ENCODE measurements around the gene ATAD5. TPM values are rescaled to one million over a fixed set of nuclear protein-coding genes. Genes with fewer than 3 reads are reported as not detected.
A peak's percentile ranks its signal among the peaks of the same experiment; 100 is the strongest.
"Not testable (repeated sequence)": the region's sequence is repeated elsewhere in the genome, so short reads cannot be mapped to it uniquely, and the experiment has no call there.

ATAD5 gene
- total RNA-seq, 1 donor from 2014 or later: 1.6 TPM

DNA sequence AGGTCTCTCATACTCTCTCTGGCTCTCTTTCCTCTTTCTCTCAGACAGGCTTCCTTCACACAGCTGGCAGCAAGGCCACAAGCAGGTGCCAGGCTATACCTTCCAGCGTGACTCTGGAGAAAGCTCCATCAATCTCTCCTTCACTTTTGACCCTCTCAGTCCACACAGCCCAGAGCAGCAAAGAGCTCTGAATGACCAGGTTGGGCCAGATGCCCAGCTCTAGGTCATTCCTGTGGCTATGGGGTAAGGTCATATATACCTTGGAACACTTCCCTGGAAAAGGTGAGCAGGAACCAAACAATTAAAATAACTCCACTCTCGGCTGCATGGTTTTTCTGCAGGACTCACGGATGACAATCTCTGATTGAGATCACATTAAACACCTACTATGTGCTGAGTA is 98.7 kb downstream of the ATAD5 start:
- H3K27ac ChIP-seq: no peak overlapping the region
- no peak for DNase-seq
- no peaks in the 10 kb centered on the region for H3K4me1 ChIP-seq
- peaks cover 15% of the 10 kb centered on the region for H3K36me3 ChIP-seq
- intact Hi-C loops (cut with DNase I): no loop called here
- TF ChIP-seq, protein P1, sequence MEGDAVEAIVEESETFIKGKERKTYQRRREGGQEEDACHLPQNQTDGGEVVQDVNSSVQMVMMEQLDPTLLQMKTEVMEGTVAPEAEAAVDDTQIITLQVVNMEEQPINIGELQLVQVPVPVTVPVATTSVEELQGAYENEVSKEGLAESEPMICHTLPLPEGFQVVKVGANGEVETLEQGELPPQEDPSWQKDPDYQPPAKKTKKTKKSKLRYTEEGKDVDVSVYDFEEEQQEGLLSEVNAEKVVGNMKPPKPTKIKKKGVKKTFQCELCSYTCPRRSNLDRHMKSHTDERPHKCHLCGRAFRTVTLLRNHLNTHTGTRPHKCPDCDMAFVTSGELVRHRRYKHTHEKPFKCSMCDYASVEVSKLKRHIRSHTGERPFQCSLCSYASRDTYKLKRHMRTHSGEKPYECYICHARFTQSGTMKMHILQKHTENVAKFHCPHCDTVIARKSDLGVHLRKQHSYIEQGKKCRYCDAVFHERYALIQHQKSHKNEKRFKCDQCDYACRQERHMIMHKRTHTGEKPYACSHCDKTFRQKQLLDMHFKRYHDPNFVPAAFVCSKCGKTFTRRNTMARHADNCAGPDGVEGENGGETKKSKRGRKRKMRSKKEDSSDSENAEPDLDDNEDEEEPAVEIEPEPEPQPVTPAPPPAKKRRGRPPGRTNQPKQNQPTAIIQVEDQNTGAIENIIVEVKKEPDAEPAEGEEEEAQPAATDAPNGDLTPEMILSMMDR (IDR thresholded peaks at IDR 0.05): no peak
- no peaks in the 10 kb centered on the region for H3K27me3 ChIP-seq (ENCODE audit: low read depth)
- H3K4me3 ChIP-seq: no peak overlapping the region
- ATAC-seq: no peak
- H3K9me3 ChIP-seq: no peaks in the 10 kb centered on the region

DNA sequence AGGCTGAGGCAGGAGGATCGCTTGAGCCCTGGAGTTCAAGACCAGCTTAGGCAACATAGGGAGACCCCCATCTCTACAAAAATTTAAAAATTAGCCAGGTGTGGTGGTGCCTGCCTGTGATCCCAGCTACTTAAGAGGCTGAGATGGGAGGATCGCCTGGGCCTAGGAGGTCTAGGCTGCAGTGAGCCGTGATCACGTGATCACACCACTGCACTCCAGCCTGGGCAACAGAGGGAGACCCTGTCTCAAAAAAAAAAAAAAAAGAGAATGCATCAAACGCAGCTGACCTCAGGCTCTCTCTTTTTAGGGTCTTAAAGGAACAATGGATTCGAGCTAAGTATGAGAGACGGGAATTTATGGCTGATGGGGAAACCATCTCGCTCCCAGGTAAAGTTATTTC is 99.8 kb downstream of the ATAD5 start:
- H3K27me3 ChIP-seq (ENCODE audit: low read depth); H3K27ac ChIP-seq; H3K4me3 ChIP-seq; H3K4me1 ChIP-seq; H3K9me3 ChIP-seq; DNase-seq; intact Hi-C loops (cut with DNase I); ATAC-seq: not testable (repeated sequence)
- H3K36me3 ChIP-seq: peaks cover 15% of the 10 kb centered on the region

DNA sequence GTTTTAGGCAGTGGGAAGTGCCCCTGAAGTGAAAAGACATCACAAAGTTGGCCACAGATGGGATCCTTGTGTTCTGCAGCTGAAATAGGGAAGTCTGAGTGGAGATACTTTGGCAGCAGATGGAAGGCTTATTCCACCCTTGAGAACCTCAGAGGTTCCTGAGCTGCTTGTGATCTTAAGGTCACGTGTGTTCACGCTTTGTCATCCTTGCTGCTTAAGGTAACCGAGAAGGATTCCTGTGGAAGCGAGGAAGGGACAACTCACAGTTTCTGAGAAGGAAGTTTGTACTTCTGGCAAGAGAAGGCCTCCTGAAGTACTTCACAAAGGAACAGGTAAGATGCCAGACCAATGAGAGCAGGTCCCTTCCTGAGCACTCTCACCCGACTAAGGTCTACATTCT is 102.2 kb downstream of the ATAD5 start:
- Histone ChIP-seq H3K36me3 (peaks cover 15% of the 10 kb centered on the region), H3K27ac (peak overlapping the region; percentile 24), H3K27me3 (ENCODE audit: low read depth) (no peaks in the 10 kb centered on the region), H3K4me3 (no peak overlapping the region), H3K4me1 (peaks cover 7% of the 10 kb centered on the region), H3K9me3 (no peaks in the 10 kb centered on the region)
- intact Hi-C loops (cut with DNase I): no loop called here
- DNase-seq (no peak), ATAC-seq (peak; percentile 75 to 84)
- TF ChIP-seq, protein P1 (IDR thresholded peaks at IDR 0.05): no peak

DNA sequence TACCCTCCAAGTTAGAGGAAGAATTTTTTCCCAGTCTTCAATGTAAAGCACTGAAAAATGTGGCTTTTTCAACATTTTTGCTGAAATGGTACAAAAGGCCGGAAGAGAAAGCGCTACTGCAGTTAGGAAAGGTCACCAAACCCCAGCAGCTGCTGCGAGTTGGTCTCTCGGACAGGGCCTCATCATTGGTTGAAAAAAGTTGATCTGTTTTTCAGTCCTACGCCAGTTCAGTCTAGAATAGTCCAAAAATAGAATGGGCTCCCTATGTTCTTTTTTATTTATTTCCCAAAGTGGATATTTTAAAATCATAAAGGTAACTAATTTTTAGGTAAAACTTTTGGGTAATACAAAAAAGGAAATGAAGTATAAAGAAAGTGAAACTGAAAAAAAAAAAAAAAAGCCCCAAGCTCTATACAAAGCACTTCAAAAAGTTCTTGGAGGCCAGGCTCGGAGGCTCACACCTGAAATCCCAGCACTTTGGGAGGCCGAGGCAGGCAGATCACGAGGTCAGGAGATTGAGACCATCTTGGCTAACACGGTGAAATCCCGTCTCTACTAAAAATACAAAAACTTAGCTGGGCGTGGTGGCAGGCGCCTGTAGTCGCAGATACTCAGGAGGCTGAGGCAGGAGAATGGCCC is 107.4 kb downstream of the ATAD5 start:
- peaks cover 6% of the 10 kb centered on the region for H3K36me3 ChIP-seq
- peaks cover 7% of the 10 kb centered on the region for H3K4me1 ChIP-seq
- H3K27me3 ChIP-seq (ENCODE audit: low read depth): no peaks in the 10 kb centered on the region
- ATAC-seq (no peak), DNase-seq (no peak)
- no peaks in the 10 kb centered on the region for H3K9me3 ChIP-seq
- peak overlapping the region; percentile 46 for H3K27ac ChIP-seq
- H3K4me3 ChIP-seq: no peak overlapping the region
- TF ChIP-seq, protein P1 (IDR thresholded peaks at IDR 0.05): no peak
- intact Hi-C loops (cut with DNase I): no loop called here

DNA sequence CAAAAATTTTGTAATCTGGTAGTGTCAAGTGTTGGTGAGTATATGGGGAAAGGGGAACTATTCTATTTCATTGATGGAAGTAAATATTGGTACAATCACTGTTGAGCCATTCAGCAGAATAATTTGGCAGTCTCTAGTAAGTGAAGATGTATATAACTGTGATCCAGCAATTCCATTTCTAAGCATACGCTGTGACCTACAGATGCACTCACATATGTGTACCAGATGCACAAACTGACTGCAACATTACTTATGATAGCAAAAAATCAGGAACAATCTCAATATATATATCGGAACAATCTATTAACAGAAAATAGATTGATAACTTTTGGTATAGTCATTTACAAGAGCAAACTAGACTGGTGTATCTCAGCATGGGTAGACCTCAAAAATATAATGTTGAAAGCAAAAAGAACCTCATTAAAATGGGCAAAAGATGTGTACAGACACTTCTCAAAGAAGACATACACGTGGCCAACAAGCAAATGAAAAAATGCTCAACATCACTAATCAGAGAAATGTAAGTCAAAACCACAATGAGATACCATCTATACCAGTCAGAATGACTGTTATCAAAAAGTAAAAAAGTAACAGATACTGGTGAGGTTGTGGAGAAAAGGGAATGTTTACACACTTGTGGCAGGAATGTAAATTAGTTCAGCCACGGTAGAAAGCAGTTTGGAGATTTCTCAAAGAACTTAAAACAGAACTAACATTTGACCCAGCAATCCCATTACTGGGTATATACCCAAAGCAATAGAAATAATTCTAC is 110.7 kb downstream of the ATAD5 start:
- H3K4me1 ChIP-seq: peaks cover 7% of the 10 kb centered on the region
- intact Hi-C loops (cut with DNase I): no loop called here
- TF ChIP-seq, protein P1 (IDR thresholded peaks at IDR 0.05): no peak
- no peaks in the 10 kb centered on the region for H3K9me3 ChIP-seq
- DNase-seq (no peak), ATAC-seq (no peak)
- no peak overlapping the region for H3K27ac ChIP-seq
- H3K4me3 ChIP-seq: no peak overlapping the region
- no peaks in the 10 kb centered on the region for H3K36me3 ChIP-seq
- H3K27me3 ChIP-seq (ENCODE audit: low read depth): no peaks in the 10 kb centered on the region

Other genes with a start within 250 kb of the ATAD5 start
- gene CRLF3, start 7.3 kb upstream of the ATAD5 start, total RNA-seq: 26.6 TPM
- 16.3 TPM for gene TEFM, start 74.3 kb downstream of the ATAD5 start, total RNA-seq
- 31.5 TPM for gene ADAP2, start 90.0 kb downstream of the ATAD5 start, total RNA-seq
- gene RNF135, start 139.1 kb downstream of the ATAD5 start, total RNA-seq: 29.2 TPM

Data from lower lobe of right lung (tissue), 2 donors.